OCI-LY7 (cell line): ENCODE measurements around the gene MORN1.

Experiments used
- CTCF ChIP-seq: fragments of 200-600 bp; sonication (generic); conservative IDR thresholded peaks from 2 replicates; pipeline ENCODE4 v1.5.1; 2014; ENCODE audit warnings: mild to moderate bottlenecking, antibody characterized with exemption, low read length, moderate library complexity, mixed read lengths
- EZH2phosphoT487 ChIP-seq: fragments of 200-600 bp; sonication (generic); IDR thresholded peaks from 2 replicates; pipeline ENCODE4 v1.6.1; 2018; ENCODE audit warnings: low read depth, borderline replicate concordance, mild to moderate bottlenecking, mixed run types, antibody characterized with exemption, low read length, moderate library complexity, mixed read lengths

DNA sequence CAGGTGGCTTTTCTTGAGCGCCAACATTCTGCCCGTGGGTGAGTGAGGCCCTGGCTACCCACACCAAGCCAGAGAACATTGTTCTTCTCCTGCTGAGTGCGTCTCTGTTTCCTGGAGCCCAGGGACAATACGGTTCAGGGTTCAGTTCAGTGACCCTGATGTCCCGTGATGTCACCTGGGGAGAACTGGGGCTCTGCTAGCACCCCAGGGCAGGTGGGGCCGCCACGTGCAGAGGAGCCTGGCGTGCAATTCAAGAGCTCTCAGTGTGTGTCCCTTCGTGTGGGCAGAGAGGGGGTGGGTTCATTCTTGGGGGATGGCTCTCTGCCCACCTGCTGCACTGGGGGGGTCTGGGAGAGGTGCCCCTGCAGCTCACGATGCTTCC, 39.2 kb upstream of the MORN1 start:
- TF ChIP-seq CTCF (no peak), EZH2phosphoT487 (no peak)
